ENCODE measurements around the gene JAZF1. TPM values are rescaled to one million over a fixed set of nuclear protein-coding genes. Genes with fewer than 3 reads are reported as not detected.

The JAZF1 gene
- total and polyA plus RNA-seq, 3 donors from 2014 or later = 38.5 to 51.0 (median 46.4) TPM

DNA sequence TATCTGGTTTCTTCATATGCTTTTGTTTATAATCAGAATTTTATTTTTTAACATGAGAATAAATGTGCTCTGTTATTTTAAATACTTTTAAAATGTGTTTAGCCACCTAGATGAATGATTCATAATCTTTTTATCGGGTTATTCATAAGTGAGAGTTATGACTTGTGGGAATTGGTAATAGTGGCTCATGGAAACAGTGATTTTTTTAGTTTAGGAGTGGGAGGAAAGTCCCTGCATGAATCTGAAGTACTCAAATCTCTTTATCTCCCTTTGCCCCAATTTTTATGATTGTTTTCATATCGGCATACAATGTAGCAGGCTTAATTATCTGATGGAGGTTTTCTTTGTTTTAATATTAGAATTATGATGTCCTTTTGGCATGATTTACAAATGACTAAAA lies 397.7 kb downstream of the JAZF1 start:
- intact Hi-C loops (cut with DNase I; ENCODE audit: low total_unique reads) = no loop called here
- Histone ChIP-seq H3K27ac (no peak overlapping the region), H3K4me1 (peaks cover 7% of the 10 kb centered on the region), H3K36me3 (ENCODE audit: low read depth, missing control alignments) (no peaks in the 10 kb centered on the region), H3K9me3 (no peaks in the 10 kb centered on the region), H3K27me3 (no peaks in the 10 kb centered on the region), H3K4me3 (no peak overlapping the region)
- no peak for DNase-seq
- no peak for TF ChIP-seq POLR2A (IDR thresholded peaks at IDR 0.05)
- TF ChIP-seq, protein P1, sequence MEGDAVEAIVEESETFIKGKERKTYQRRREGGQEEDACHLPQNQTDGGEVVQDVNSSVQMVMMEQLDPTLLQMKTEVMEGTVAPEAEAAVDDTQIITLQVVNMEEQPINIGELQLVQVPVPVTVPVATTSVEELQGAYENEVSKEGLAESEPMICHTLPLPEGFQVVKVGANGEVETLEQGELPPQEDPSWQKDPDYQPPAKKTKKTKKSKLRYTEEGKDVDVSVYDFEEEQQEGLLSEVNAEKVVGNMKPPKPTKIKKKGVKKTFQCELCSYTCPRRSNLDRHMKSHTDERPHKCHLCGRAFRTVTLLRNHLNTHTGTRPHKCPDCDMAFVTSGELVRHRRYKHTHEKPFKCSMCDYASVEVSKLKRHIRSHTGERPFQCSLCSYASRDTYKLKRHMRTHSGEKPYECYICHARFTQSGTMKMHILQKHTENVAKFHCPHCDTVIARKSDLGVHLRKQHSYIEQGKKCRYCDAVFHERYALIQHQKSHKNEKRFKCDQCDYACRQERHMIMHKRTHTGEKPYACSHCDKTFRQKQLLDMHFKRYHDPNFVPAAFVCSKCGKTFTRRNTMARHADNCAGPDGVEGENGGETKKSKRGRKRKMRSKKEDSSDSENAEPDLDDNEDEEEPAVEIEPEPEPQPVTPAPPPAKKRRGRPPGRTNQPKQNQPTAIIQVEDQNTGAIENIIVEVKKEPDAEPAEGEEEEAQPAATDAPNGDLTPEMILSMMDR (IDR thresholded peaks at IDR 0.05) = no peak
- 59 to 67% methylated on average over 2 of the region's 2 CpGs for WGBS, 2 donors

DNA sequence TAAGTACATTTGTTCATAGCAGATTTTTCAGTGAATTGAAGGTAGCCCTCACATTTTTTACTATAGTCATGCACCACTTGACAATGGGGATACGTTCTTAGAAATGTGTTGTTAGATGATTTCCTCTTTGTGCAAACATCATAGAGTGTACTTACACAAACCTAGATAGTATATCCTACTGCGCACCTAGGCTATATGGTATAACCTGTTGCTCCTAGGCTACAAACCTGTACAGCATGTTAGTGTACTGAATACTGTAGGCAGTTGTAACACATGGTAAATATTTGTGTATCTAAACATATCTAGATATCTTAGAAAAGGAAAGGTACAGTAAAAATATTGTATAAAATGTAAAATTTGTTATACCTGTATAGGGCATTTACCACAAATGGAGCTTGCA lies 399.4 kb downstream of the JAZF1 start:
- H3K36me3 ChIP-seq (ENCODE audit: low read depth, missing control alignments) = no peaks in the 10 kb centered on the region
- H3K4me3 ChIP-seq = no peak overlapping the region
- H3K27me3 ChIP-seq = no peaks in the 10 kb centered on the region
- 92 to 99% methylated on average over 2 of the region's 2 CpGs for WGBS, 2 donors
- no peaks in the 10 kb centered on the region for H3K9me3 ChIP-seq
- H3K4me1 ChIP-seq = peaks cover 7% of the 10 kb centered on the region
- TF ChIP-seq POLR2A (IDR thresholded peaks at IDR 0.05) = no peak
- TF ChIP-seq, protein P1 (IDR thresholded peaks at IDR 0.05) = no peak
- no peak for DNase-seq
- no peak overlapping the region for H3K27ac ChIP-seq
- intact Hi-C loops (cut with DNase I; ENCODE audit: low total_unique reads) = no loop called here

Small RNA genes lying within 50 kb of the gene (small RNA-seq; reads per million reads assigned to genes)
- 0 reads per million in 2 donors for gene RNU6-979P

Other genes with a start within 250 kb of the JAZF1 start
- gene CREB5, start 231.7 kb upstream of the JAZF1 start, total RNA-seq = 1 to 10 TPM; 2.0 to 2.9 TPM
- 2.9 TPM for gene CREB5, start 231.7 kb upstream of the JAZF1 start, polyA plus RNA-seq (ENCODE audit: insufficient read depth, low read depth, low replicate concordance)

Data from testis (tissue), 3 donors.